Measurements from ENCODE around the gene IGSF9B.

- TF ChIP-seq, protein P1, sequence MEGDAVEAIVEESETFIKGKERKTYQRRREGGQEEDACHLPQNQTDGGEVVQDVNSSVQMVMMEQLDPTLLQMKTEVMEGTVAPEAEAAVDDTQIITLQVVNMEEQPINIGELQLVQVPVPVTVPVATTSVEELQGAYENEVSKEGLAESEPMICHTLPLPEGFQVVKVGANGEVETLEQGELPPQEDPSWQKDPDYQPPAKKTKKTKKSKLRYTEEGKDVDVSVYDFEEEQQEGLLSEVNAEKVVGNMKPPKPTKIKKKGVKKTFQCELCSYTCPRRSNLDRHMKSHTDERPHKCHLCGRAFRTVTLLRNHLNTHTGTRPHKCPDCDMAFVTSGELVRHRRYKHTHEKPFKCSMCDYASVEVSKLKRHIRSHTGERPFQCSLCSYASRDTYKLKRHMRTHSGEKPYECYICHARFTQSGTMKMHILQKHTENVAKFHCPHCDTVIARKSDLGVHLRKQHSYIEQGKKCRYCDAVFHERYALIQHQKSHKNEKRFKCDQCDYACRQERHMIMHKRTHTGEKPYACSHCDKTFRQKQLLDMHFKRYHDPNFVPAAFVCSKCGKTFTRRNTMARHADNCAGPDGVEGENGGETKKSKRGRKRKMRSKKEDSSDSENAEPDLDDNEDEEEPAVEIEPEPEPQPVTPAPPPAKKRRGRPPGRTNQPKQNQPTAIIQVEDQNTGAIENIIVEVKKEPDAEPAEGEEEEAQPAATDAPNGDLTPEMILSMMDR (IDR thresholded peaks at IDR 0.05), result no peak
- TF ChIP-seq POLR2A (IDR thresholded peaks at IDR 0.05), result no peak
- TF ChIP-seq POLR2AphosphoS5 (IDR thresholded peaks at IDR 0.05; ENCODE audit: insufficient read depth in 1 of 2, low read depth in 1 of 2), result no peak
Observed at GRCh38 chr11:133961890-133962289, 5.1 kb upstream of the IGSF9B start.

All from vagina (tissue), 2 donors.